A549 (cell line): Measurements from ENCODE around the gene RBM26. TPM values are rescaled to one million over a fixed set of nuclear protein-coding genes. Genes with fewer than 3 reads are reported as not detected.

Source experiments
- ATAC-seq, 2 experiments: fragments of 200-7000 bp in 1 of 2; fragments of >200 bp in 1 of 2; cut with Nextera tagmentation in 1 of 2; cut with Tn5 transposase in 1 of 2; 3 replicates each; pipeline versions ENCODE4 v1.8.0 to v1.9.1; 2018 to 2020; ENCODE audit warnings: mild to moderate bottlenecking in 1 of 2, moderate library complexity in 1 of 2
- CTCF ChIA-PET: fragments of 300-600 bp; sonication (Branson Sonifier 250); formaldehyde crosslinking; extraction: SDS; loops from one replicate; lab custom pipeline; 2021; ENCODE audit warnings: antibody characterized with exemption, inconsistent platforms; lab: Yijun Ruan, JAX
- POLR2A ChIA-PET: fragments of 350-600 bp; formaldehyde crosslinking; extraction: SDS; loops from one replicate; lab custom pipeline; 2021; ENCODE audit warnings: antibody characterized with exemption, inconsistent platforms; lab: Yijun Ruan, JAX
- DNase-seq, 2 experiments: peaks; one replicate each; pipeline versions ENCODE4 v3.0.0 to v3.0.0-alpha.2; 2011 to 2016; ENCODE audit warnings: low read depth in 1 of 2, low spot score in 1 of 2
- FAIRE-seq: peaks from 2 replicates; lab custom pipeline; 2011; peaks lifted over from hg19 to GRCh38; lab: Jason Lieb, UNC
- H3K27ac ChIP-seq, 2 experiments: fragments of >200 bp; sonication (Bioruptor Twin); formaldehyde crosslinking; 3 replicates each; pipeline ENCODE4 v1.5.1; 2016 to 2017
- H3K4me1 ChIP-seq: fragments of >200 bp; sonication (Bioruptor Twin); formaldehyde crosslinking; 3 replicates; pipeline ENCODE4 v1.6.1; 2016
- H3K4me2 ChIP-seq: fragments of >200 bp; sonication (Bioruptor Twin); formaldehyde crosslinking; 3 replicates; pipeline ENCODE4 v1.6.1; 2016
- H3K4me3 ChIP-seq: fragments of >200 bp; sonication (Bioruptor Twin); formaldehyde crosslinking; 3 replicates; pipeline ENCODE4 v1.5.1; 2016
- H3K9me3 ChIP-seq: fragments of >200 bp; sonication (Bioruptor Twin); formaldehyde crosslinking; 3 replicates; pipeline ENCODE4 v1.6.1; 2016
- CHD2 ChIP-seq: fragments of 150-350 bp; IDR thresholded peaks from 2 replicates; pipeline ENCODE4 v1.6.1; 2014; ENCODE audit warnings: low read length; ENCODE audit not compliant: partially characterized antibody
- EHF ChIP-seq: fragments of 250-450 bp; sonication (Bioruptor Pico); IDR thresholded peaks from 2 replicates; pipeline ENCODE4 v1.5.0; 2020; ENCODE audit warnings: mild to moderate bottlenecking
- HDAC2 ChIP-seq: fragments of 200-600 bp; sonication (generic); IDR thresholded peaks from 2 replicates; pipeline ENCODE4 v1.6.1; 2016
- HOXA7 ChIP-seq: fragments of 250-450 bp; sonication (Bioruptor Pico); IDR thresholded peaks from 2 replicates; pipeline ENCODE4 v1.5.0; 2020; ENCODE audit warnings: mild to moderate bottlenecking, moderate library complexity
- JUN ChIP-seq, 2 experiments: fragments of >200 bp; sonication (Bioruptor Twin); formaldehyde crosslinking; IDR thresholded peaks; 2 replicates in 1 of 2; 3 replicates in 1 of 2; pipeline ENCODE4 v1.6.1; 2016 to 2017
- JUNB ChIP-seq: fragments of >200 bp; sonication (Bioruptor Twin); formaldehyde crosslinking; IDR thresholded peaks from 2 replicates; pipeline ENCODE4 v1.6.1; 2016
- MAFK ChIP-seq: fragments of 450-650 bp; IDR thresholded peaks from 2 replicates; pipeline ENCODE4 v1.6.1; 2014; ENCODE audit not compliant: partially characterized antibody
- MAZ ChIP-seq: fragments of 150-350 bp; IDR thresholded peaks from 2 replicates; pipeline ENCODE4 v1.6.1; 2014; ENCODE audit warnings: antibody characterized with exemption, low read depth, low read length, borderline replicate concordance
- NPAS2 ChIP-seq: fragments of 250-450 bp; sonication (Bioruptor Pico); IDR thresholded peaks from 2 replicates; pipeline ENCODE4 v1.8.0; 2022; ENCODE audit warnings: mild to moderate bottlenecking, moderate library complexity, borderline replicate concordance
- NR3C1 ChIP-seq: fragments of >200 bp; sonication (Bioruptor Twin); formaldehyde crosslinking; IDR thresholded peaks from 3 replicates; pipeline ENCODE4 v1.6.1; 2017
- PHF8 ChIP-seq: fragments of 200-600 bp; sonication (generic); IDR thresholded peaks from 2 replicates; pipeline ENCODE4 v1.6.1; 2016; ENCODE audit warnings: low read depth, mild to moderate bottlenecking, antibody characterized with exemption, moderate library complexity, borderline replicate concordance
- POLR2AphosphoS2 ChIP-seq: conservative IDR thresholded peaks from 2 replicates; pipeline ENCODE4 v1.6.1; 2012; ENCODE audit warnings: low read length, improper control_type of control experiment, inconsistent platforms
- RAD21 ChIP-seq, 2 experiments: fragments of >200 bp in 1 of 2; sonication (Bioruptor Twin) in 1 of 2; formaldehyde crosslinking in 1 of 2; IDR thresholded peaks in 1 of 2; conservative IDR thresholded peaks in 1 of 2; 2 replicates in 1 of 2; 3 replicates in 1 of 2; pipeline ENCODE4 v1.6.1; 2012 to 2018; ENCODE audit warnings: inconsistent platforms in 1 of 2
- RARB ChIP-seq: fragments of 250-450 bp; sonication (Bioruptor Pico); IDR thresholded peaks from 2 replicates; pipeline ENCODE4 v1.8.0; 2021; ENCODE audit warnings: mild to moderate bottlenecking, moderate library complexity
- RCOR1 ChIP-seq: fragments of 150-350 bp; IDR thresholded peaks from 2 replicates; pipeline ENCODE4 v1.6.1; 2014; ENCODE audit warnings: antibody characterized with exemption, low read length, low read depth
- REST ChIP-seq: fragments of 200-600 bp; sonication (generic); IDR thresholded peaks from 2 replicates; pipeline ENCODE4 v1.6.1; 2016; ENCODE audit warnings: antibody characterized with exemption, mild to moderate bottlenecking, moderate library complexity
- ZC3H11A ChIP-seq: fragments of 450-650 bp; IDR thresholded peaks from 2 replicates; pipeline ENCODE4 v1.6.1; 2014; ENCODE audit warnings: antibody characterized with exemption, mild to moderate bottlenecking
- WGBS: methylation state at CpG from one replicate; pipeline ENCODE4 v1.1.6; 2017; ENCODE audit errors: missing lambda C conversion rate; 5-methylcytosine and 5-hydroxymethylcytosine counted together
- polyA plus RNA-seq, 4 experiments: library from polyadenylated mRNA; depleted of rRNA in 3 of 4; stranded (reverse); fragments of >200 nt; fragmentation: RNase III in 1 of 4; extraction: RNeasy Plus Mini Kit Qiagen cat#74134 plus additional on column Dnase treatment in 1 of 4; gene quantifications; 2 replicates in 3 of 4; 3 replicates in 1 of 4; pipeline ENCODE4 v1.2.3, GENCODE V29; 2011 to 2017

The RBM26 gene
- polyA plus RNA-seq, 2 of the 4 experiments (the other 2 are of a cell fraction): 29.5 to 29.7 TPM

- no peak for TF ChIP-seq PHF8
- no peak for TF ChIP-seq CHD2
- TF ChIP-seq HOXA7 (CRISPR knock-in tag): no peak
- TF ChIP-seq MAZ: no peak
- no peak for TF ChIP-seq MAFK
- no peak for TF ChIP-seq JUNB
- POLR2A ChIA-PET: no interaction called here
- 67% methylated on average over 7 of the region's 8 CpGs for WGBS
- FAIRE-seq (no peak), ATAC-seq (peak; percentile 54 to 81; a peak in 5 of 6 replicates), DNase-seq (peak in 1 of 2 experiments; percentile 1)
- no peak overlapping the region for H3K4me2 ChIP-seq
- no peaks in the 10 kb centered on the region for H3K9me3 ChIP-seq
- CTCF ChIA-PET: no interaction called here
- H3K4me1 ChIP-seq: no peaks in the 10 kb centered on the region
- H3K27ac ChIP-seq: no peak overlapping the region
- no peak overlapping the region for H3K4me3 ChIP-seq
Observed at GRCh38 chr13:79307866-79308298, 98.2 kb downstream of the RBM26 start.

GRCh38 chr13:79307433-79307861 is 98.6 kb downstream of the RBM26 start:
- ATAC-seq: peak in 1 of 2 experiments; percentile 67; a peak in 5 of 6 replicates
- no peaks in the 10 kb centered on the region for H3K9me3 ChIP-seq
- no peak for FAIRE-seq
- ChIA-PET POLR2A (no interaction called here), CTCF (no interaction called here)
- DNase-seq: peak in 1 of 2 experiments; percentile 1
- no peak overlapping the region for H3K4me3 ChIP-seq
- 84% methylated on average over 3 of the region's 3 CpGs for WGBS
- no peak overlapping the region for H3K27ac ChIP-seq
- H3K4me2 ChIP-seq: no peak overlapping the region
- TF ChIP-seq RCOR1 (no peak), REST (no peak), JUN (IDR thresholded peaks at IDR 0.05) (no peak), EHF (CRISPR knock-in tag) (no peak), HDAC2 (no peak), NPAS2 (CRISPR knock-in tag) (no peak), RAD21 (conservative IDR thresholded peaks at IDR 0.05 in 1 of 2, IDR thresholded peaks at IDR 0.05 in 1 of 2) (no peak), ZC3H11A (no peak)
- no peaks in the 10 kb centered on the region for H3K4me1 ChIP-seq

GRCh38 chr13:79306650-79307049 is 99.4 kb downstream of the RBM26 start:
- ATAC-seq (no peak; a peak in 1 of 6 replicates), DNase-seq (no peak), FAIRE-seq (no peak)
- Histone ChIP-seq H3K9me3 (no peaks in the 10 kb centered on the region), H3K4me3 (no peak overlapping the region), H3K4me1 (no peaks in the 10 kb centered on the region), H3K4me2 (no peak overlapping the region), H3K27ac (no peak overlapping the region)
- TF ChIP-seq RARB (CRISPR knock-in tag): no peak
- TF ChIP-seq NR3C1: no peak
- no peak for TF ChIP-seq REST
- TF ChIP-seq POLR2AphosphoS2: no peak
- POLR2A ChIA-PET: no interaction called here
- CTCF ChIA-PET: no interaction called here
- 16% methylated on average over 1 of the region's 1 CpG for WGBS
